Body of pancreas (tissue), 4 donors: ENCODE results near the gene PANX1.

Experiments
- POLR2A ChIP-seq, 3 donors: fragments of 450-650 bp; IDR thresholded peaks; one replicate each; pipeline ENCODE4 v1.6.1; 2016; ENCODE audit warnings: antibody characterized with exemption in 3 of 3, mild to moderate bottlenecking in 2 of 3
- TF ChIP-seq, protein P1 (sequence below), 7 experiments: fragments of 450-650 bp in 4 of 7; fragments of 200-600 bp in 3 of 7; sonication (generic) in 3 of 7; IDR thresholded peaks; one replicate each; pipeline ENCODE4 v1.5.1; 2016 to 2019; ENCODE audit warnings: antibody characterized with exemption in 7 of 7

DNA sequence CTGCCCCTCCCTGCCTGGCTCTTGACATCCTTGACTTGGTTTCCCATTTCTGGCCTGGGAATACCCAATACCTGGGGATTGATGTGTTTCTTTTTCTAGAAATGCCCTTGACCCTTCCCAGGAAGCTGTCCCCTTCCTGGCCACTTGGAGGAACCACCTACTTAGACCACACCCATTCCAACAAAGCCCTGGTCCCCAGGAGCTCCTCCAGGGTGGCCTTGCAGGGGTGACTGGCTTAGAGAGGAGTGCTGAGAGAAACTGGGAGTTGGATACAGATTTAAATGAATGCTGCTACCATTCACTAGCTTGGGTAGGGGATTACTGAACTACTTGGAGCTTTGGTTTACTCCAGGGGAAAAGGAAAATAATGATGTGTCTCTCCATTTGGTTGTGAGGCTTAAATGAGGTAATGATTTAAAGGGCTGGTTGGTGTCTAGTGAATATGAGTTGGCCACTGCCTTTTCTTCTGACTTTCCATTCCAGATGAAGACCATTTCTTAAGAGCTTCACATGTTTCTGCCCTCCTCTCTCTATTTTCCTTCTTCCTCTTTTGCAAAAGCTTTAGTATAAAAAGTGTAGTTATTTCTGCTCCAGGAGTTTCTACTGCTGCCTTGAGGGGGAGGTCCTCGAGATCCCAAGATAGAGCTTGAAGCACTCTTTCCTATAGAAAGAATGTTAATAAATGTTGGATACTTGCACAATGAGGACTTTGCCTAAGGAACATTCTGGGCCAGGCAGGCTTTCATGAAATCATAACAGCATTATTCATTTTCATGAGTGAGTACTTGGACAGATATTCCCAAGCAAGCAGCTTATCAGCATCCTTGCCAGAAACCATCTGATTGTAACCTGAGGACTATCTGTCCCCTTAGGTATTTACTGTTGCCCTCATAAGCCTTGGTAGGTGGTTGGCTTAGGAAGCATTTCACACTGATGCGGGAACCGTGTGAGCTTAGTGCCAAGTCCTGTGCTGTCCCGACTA lies 22.4 kb downstream of the PANX1 start:
- TF ChIP-seq, protein P1, sequence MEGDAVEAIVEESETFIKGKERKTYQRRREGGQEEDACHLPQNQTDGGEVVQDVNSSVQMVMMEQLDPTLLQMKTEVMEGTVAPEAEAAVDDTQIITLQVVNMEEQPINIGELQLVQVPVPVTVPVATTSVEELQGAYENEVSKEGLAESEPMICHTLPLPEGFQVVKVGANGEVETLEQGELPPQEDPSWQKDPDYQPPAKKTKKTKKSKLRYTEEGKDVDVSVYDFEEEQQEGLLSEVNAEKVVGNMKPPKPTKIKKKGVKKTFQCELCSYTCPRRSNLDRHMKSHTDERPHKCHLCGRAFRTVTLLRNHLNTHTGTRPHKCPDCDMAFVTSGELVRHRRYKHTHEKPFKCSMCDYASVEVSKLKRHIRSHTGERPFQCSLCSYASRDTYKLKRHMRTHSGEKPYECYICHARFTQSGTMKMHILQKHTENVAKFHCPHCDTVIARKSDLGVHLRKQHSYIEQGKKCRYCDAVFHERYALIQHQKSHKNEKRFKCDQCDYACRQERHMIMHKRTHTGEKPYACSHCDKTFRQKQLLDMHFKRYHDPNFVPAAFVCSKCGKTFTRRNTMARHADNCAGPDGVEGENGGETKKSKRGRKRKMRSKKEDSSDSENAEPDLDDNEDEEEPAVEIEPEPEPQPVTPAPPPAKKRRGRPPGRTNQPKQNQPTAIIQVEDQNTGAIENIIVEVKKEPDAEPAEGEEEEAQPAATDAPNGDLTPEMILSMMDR (IDR thresholded peaks at IDR 0.05): no peak
- no peak for TF ChIP-seq POLR2A (IDR thresholded peaks at IDR 0.05)
